Astrocyte of the cerebellum (primary cell): ENCODE results near the gene ERAP2.
"Not testable (repeated sequence)": the region's sequence is repeated elsewhere in the genome, so short reads cannot be mapped to it uniquely, and the experiment has no call there.

ENCODE experiments used
- DNase-seq: peaks from one replicate; pipeline ENCODE4 v3.0.0-alpha.2; 2011; ENCODE audit warnings: low read depth
- H3K4me3 ChIP-seq: 2 replicates; pipeline ENCODE4 v1.5.1; 2011; ENCODE audit warnings: mild to moderate bottlenecking, low read depth, low read length, moderate library complexity
- in situ Hi-C: cut with HindIII; loops from 2 replicates; pipeline ENCODE4 v1.10.0; 2017; ENCODE audit warnings: low sequenced_read_pairs
- TF ChIP-seq, protein P1 (sequence below): IDR thresholded peaks from 2 replicates; pipeline ENCODE4 v1.5.1; 2012; ENCODE audit warnings: low read length, low read depth, moderate library complexity, mild to moderate bottlenecking; ENCODE audit errors: missing control alignments

ERAP2 gene

GRCh38 chr5:96875791-96876291 is 459 bp upstream of the ERAP2 start:
- peak overlapping the region; percentile 36 for H3K4me3 ChIP-seq
- in situ Hi-C loops = loop anchor here (5.0 to 25.0 kb wide), 2 partner anchors 46 to 286 kb away; no protein-coding TSS in a partner anchor
- DNase-seq = no peak
- TF ChIP-seq, protein P1, sequence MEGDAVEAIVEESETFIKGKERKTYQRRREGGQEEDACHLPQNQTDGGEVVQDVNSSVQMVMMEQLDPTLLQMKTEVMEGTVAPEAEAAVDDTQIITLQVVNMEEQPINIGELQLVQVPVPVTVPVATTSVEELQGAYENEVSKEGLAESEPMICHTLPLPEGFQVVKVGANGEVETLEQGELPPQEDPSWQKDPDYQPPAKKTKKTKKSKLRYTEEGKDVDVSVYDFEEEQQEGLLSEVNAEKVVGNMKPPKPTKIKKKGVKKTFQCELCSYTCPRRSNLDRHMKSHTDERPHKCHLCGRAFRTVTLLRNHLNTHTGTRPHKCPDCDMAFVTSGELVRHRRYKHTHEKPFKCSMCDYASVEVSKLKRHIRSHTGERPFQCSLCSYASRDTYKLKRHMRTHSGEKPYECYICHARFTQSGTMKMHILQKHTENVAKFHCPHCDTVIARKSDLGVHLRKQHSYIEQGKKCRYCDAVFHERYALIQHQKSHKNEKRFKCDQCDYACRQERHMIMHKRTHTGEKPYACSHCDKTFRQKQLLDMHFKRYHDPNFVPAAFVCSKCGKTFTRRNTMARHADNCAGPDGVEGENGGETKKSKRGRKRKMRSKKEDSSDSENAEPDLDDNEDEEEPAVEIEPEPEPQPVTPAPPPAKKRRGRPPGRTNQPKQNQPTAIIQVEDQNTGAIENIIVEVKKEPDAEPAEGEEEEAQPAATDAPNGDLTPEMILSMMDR = no peak

DNA sequence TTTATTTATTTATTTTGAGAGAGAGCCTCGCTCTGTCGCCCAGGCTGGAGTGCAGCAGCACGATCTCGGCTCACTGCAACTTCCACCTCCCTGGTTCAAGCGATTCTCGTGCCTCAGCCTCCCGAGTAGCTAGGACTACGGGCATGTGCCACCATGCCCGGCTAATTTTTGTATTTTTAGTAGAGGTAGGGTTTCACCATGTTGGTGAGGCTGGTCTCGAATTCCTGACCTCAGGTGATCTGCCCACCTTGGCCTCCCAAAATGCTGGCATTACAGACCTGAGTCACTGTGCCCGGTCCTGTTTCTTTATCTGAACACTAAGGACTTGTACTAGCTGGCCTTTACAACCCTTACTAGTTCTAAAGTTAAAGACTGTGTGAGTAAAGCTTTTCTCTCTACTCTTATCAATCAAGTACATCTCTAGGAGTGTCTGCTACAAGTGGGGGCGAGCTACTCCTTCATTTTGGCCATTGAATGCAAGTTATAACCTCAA is 723 bp downstream of the ERAP2 start:
- H3K4me3 ChIP-seq = peak overlapping the region; percentile 36
- in situ Hi-C loops = loop anchor here (5.0 to 25.0 kb wide), 2 partner anchors 45 to 285 kb away; no protein-coding TSS in a partner anchor
- not testable (repeated sequence) for DNase-seq

DNA sequence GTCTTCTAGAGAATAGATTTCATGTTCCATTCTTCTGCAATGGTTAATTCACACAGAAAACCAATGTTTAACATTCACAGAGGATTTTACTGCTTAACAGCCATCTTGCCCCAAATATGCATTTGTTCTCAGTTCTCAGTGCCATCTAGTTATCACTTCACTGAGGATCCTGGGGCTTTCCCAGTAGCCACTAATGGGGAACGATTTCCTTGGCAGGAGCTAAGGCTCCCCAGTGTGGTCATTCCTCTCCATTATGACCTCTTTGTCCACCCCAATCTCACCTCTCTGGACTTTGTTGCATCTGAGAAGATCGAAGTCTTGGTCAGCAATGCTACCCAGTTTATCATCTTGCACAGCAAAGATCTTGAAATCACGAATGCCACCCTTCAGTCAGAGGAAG is 3.4 kb downstream of the ERAP2 start:
- no peak for DNase-seq
- no peak overlapping the region for H3K4me3 ChIP-seq
- in situ Hi-C loops = loop anchor here (5.0 to 25.0 kb wide), 2 partner anchors 43 to 283 kb away; no protein-coding TSS in a partner anchor
- TF ChIP-seq, protein P1 = no peak

GRCh38 chr5:96880444-96881164 is 4.3 kb downstream of the ERAP2 start:
- H3K4me3 ChIP-seq = no peak overlapping the region
- no peak for DNase-seq
- in situ Hi-C loops = loop anchor here (25.0 kb wide), 1 partner anchor 282 kb away; no protein-coding TSS in a partner anchor

DNA sequence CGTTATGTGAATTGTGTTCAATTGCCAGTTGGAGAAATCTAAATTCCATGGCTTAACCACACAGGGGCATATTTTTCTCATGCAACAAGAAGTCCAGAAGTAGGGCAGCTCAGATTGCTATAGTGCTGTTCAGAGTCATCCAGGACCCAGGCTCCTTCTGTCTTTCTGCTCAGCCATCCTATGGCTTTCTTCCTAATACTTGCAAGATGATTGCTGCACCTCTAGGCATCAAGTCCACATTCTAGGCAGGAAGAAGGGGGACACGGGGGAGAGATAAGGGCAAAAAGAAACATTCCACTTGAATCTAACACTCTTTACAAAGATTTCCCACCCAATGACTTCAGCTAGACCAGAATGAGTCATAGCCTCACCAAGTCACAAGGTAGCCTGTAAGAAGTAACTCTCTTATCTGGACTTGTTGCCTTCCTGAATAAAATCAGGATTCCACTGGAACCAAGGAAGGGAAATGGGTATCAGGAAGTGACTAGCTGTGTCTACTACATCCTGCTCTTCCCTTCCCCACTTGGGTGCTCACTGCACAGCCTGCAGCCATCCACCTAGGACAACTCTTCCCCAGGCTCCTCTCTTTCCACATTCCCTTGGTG is 5.3 kb downstream of the ERAP2 start:
- in situ Hi-C loops = loop anchor here (25.0 kb wide), 1 partner anchor 281 kb away; no protein-coding TSS in a partner anchor
- peak; percentile 27 for DNase-seq
- H3K4me3 ChIP-seq = no peak overlapping the region
- TF ChIP-seq, protein P1 = no peak

More at GRCh38 chr5:96880444-96881164, 4.3 kb downstream of the ERAP2 start:
- TF ChIP-seq, protein P1 = no peak

DNA sequence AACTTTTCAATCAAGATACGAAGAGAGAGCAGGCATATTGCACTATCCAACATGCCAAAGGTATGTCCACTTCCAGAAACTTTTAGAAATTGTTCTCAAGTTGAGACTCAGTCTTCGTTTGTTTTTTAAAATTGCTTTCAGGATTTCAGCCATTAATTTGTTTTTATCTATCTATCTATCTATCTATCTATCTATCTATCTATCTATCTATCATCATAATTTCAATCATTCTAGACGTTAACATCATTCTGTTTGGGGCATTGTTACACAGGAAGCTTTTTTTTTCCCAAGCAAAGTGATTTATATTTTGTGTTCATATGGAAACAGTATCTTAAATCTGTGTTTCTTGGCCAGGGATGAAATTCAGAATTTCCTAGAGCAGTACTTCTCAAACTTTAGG is 7.6 kb downstream of the ERAP2 start:
- no peak for DNase-seq

More for the DNA sequence above, 7.6 kb downstream of the ERAP2 start:
- no peak overlapping the region for H3K4me3 ChIP-seq
- TF ChIP-seq, protein P1 = no peak
- in situ Hi-C loops = loop anchor here (25.0 kb wide), 1 partner anchor 278 kb away; no protein-coding TSS in a partner anchor
